SK-N-SH (cell line): ENCODE measurements around the gene PAXIP1. TPM values are rescaled to one million over a fixed set of nuclear protein-coding genes. Genes with fewer than 3 reads are reported as not detected.

ENCODE experiments used
- CTCF ChIA-PET: fragments of 300-600, 350-600 bp; formaldehyde crosslinking; extraction: SDS; loops from one replicate; lab custom pipeline; 2021; lab: Yijun Ruan, JAX
- POLR2A ChIA-PET: fragments of 350-600 bp; sonication (Branson Sonifier 250); formaldehyde crosslinking; extraction: SDS; loops from one replicate; lab custom pipeline; 2020; ENCODE audit warnings: antibody characterized with exemption, inconsistent platforms; lab: Yijun Ruan, JAX
- DNase-seq: peaks from one replicate; pipeline ENCODE4 v3.0.0; 2012
- H2AFZ ChIP-seq: fragments of 200-600 bp; sonication (generic); 2 replicates; pipeline ENCODE4 v1.8.1; 2016; ENCODE audit warnings: antibody characterized with exemption, mild to moderate bottlenecking, low read depth
- H3F3A ChIP-seq: fragments of 200-600 bp; sonication (generic); replicated peaks from 2 replicates; pipeline ENCODE3; 2016; ENCODE audit warnings: antibody characterized with exemption, mild to moderate bottlenecking; ENCODE audit not compliant: insufficient read depth
- H3K27ac ChIP-seq, 2 experiments: fragments of 200-500 bp in 1 of 2; fragments of 200-600 bp in 1 of 2; sonication (Bioruptor generic) in 1 of 2; sonication (generic), shearing (Covaris generic) in 1 of 2; 2 replicates each; pipeline versions ENCODE4 v1.5.1 to v1.6.1; 2014 to 2016; ENCODE audit warnings: low read depth in 2 of 2, inconsistent platforms in 1 of 2, low read length in 1 of 2, mild to moderate bottlenecking in 1 of 2, mixed read lengths in 1 of 2
- H3K27me3 ChIP-seq: fragments of 200-600 bp; sonication (generic), shearing (Covaris generic); 2 replicates; pipeline ENCODE4 v1.6.1; 2016; ENCODE audit warnings: mixed run types; ENCODE audit not compliant: insufficient read depth
- H3K36me3 ChIP-seq, 2 experiments: fragments of 200-500 bp in 1 of 2; fragments of 200-600 bp in 1 of 2; sonication (Bioruptor generic) in 1 of 2; sonication (generic) in 1 of 2; replicated peaks in 1 of 2; 2 replicates each; pipeline versions ENCODE3 to v1.5.1; 2014 to 2016; ENCODE audit warnings: low read length in 1 of 2, mild to moderate bottlenecking in 1 of 2; ENCODE audit not compliant: insufficient read depth in 2 of 2, control insufficient read depth in 1 of 2
- H3K4me1 ChIP-seq, 2 experiments: fragments of 200-500 bp in 1 of 2; fragments of 200-600 bp in 1 of 2; sonication (Bioruptor generic) in 1 of 2; sonication (generic), shearing (Covaris generic) in 1 of 2; 2 replicates each; pipeline versions ENCODE4 v1.5.1 to v1.6.1; 2014 to 2016; ENCODE audit warnings: low read depth in 1 of 2, low read length in 1 of 2, mixed run types in 1 of 2; ENCODE audit not compliant: insufficient read depth in 2 of 2, control insufficient read depth in 1 of 2
- H3K4me2 ChIP-seq: fragments of 200-600 bp; sonication (generic), shearing (Covaris generic); 2 replicates; pipeline ENCODE4 v1.6.1; 2017; ENCODE audit warnings: mixed run types
- H3K4me3 ChIP-seq, 2 experiments: fragments of 200-500 bp in 1 of 2; fragments of 200-600 bp in 1 of 2; sonication (Bioruptor generic) in 1 of 2; sonication (generic), shearing (Covaris generic) in 1 of 2; 2 replicates each; pipeline versions ENCODE4 v1.5.1 to v1.8.1; 2014 to 2016; ENCODE audit warnings: low read depth in 2 of 2, inconsistent platforms in 1 of 2, low read length in 1 of 2, mild to moderate bottlenecking in 1 of 2, mixed read lengths in 1 of 2, moderate library complexity in 1 of 2
- H3K79me2 ChIP-seq: fragments of 200-600 bp; sonication (generic); 2 replicates; pipeline ENCODE4 v1.8.1; 2017; ENCODE audit warnings: mild to moderate bottlenecking; ENCODE audit not compliant: insufficient read depth
- H3K9ac ChIP-seq: fragments of 200-600 bp; sonication (generic); 2 replicates; pipeline ENCODE4 v1.6.1; 2017; ENCODE audit warnings: mixed run types
- H3K9me2 ChIP-seq: fragments of 200-600 bp; sonication (generic); 2 replicates; pipeline ENCODE4 v1.6.1; 2017; ENCODE audit warnings: mixed run types
- H3K9me3 ChIP-seq: fragments of 200-600 bp; sonication (generic); 2 replicates; pipeline ENCODE4 v1.6.1; 2017; ENCODE audit warnings: mixed run types, mild to moderate bottlenecking, moderate library complexity
- H4K20me1 ChIP-seq: fragments of 200-600 bp; sonication (generic); 2 replicates; pipeline ENCODE4 v1.6.1; 2017; ENCODE audit warnings: mild to moderate bottlenecking, mixed run types; ENCODE audit not compliant: insufficient read depth
- EP300 ChIP-seq, 2 experiments: IDR thresholded peaks; 2 replicates each; pipeline versions ENCODE4 v1.4.0 to v1.6.1; 2012; ENCODE audit warnings: borderline replicate concordance in 1 of 2, low read depth in 1 of 2, low read length in 1 of 2
- FOSL2 ChIP-seq: IDR thresholded peaks from 2 replicates; pipeline ENCODE4 v1.4.0; 2012; ENCODE audit warnings: low read depth, mild to moderate bottlenecking, moderate library complexity, borderline replicate concordance
- FOXJ3 ChIP-seq: sonication (generic); formaldehyde crosslinking; IDR thresholded peaks from 2 replicates; pipeline ENCODE4 v1.5.1; 2020; ENCODE audit warnings: mild to moderate bottlenecking, missing genetic modification reagents
- GABPA ChIP-seq: IDR thresholded peaks from 2 replicates; pipeline ENCODE4 v1.4.0; 2012; ENCODE audit warnings: low read depth, mild to moderate bottlenecking
- GATA2 ChIP-seq: sonication (generic); formaldehyde crosslinking; IDR thresholded peaks from 2 replicates; pipeline ENCODE4 v1.5.0; 2020; ENCODE audit warnings: mild to moderate bottlenecking, missing genetic modification reagents
- JUND ChIP-seq: IDR thresholded peaks from 2 replicates; pipeline ENCODE4 v1.4.0; 2012
- MAX ChIP-seq: IDR thresholded peaks from 2 replicates; pipeline ENCODE4 v1.4.0; 2012; ENCODE audit warnings: low read depth
- MXI1 ChIP-seq: IDR thresholded peaks from 2 replicates; pipeline ENCODE4 v1.6.1; 2012; ENCODE audit warnings: mild to moderate bottlenecking, low read depth, low read length, improper control_type of control experiment
- PBX3 ChIP-seq: IDR thresholded peaks from 2 replicates; pipeline ENCODE4; 2012
- RCOR1 ChIP-seq: fragments of 150-350 bp; IDR thresholded peaks from 2 replicates; pipeline ENCODE4 v1.6.1; 2017; ENCODE audit warnings: antibody characterized with exemption, low read length
- RFX5 ChIP-seq: IDR thresholded peaks from 2 replicates; pipeline ENCODE4 v1.6.1; 2012; ENCODE audit warnings: mild to moderate bottlenecking, improper control_type of control experiment, low read length
- RXRA ChIP-seq: IDR thresholded peaks from 2 replicates; pipeline ENCODE4 v1.4.0; 2012; ENCODE audit warnings: low read depth, mild to moderate bottlenecking, borderline replicate concordance
- SIN3A ChIP-seq: IDR thresholded peaks from 2 replicates; pipeline ENCODE4 v1.6.1; 2012; ENCODE audit warnings: low read depth, mild to moderate bottlenecking, low read length, moderate library complexity, borderline replicate concordance
- TAF1 ChIP-seq: IDR thresholded peaks from 2 replicates; pipeline ENCODE4 v1.6.1; 2012; ENCODE audit warnings: low read depth, mild to moderate bottlenecking, low read length, moderate library complexity, borderline replicate concordance
- TCF12 ChIP-seq: IDR thresholded peaks from 2 replicates; pipeline ENCODE4 v1.4.0; 2012
- TEAD4 ChIP-seq: IDR thresholded peaks from 2 replicates; pipeline ENCODE4 v1.4.0; 2012; ENCODE audit warnings: mild to moderate bottlenecking, borderline replicate concordance; ENCODE audit not compliant: insufficient read depth
- USF1 ChIP-seq: IDR thresholded peaks from 2 replicates; pipeline ENCODE4 v1.4.0; 2012; ENCODE audit warnings: low read depth, borderline replicate concordance
- WGBS: methylation state at CpG from one replicate; pipeline ENCODE4 v1.1.6; 2017; ENCODE audit warnings: low lambda C conversion rate; 5-methylcytosine and 5-hydroxymethylcytosine counted together
- polyA plus RNA-seq, 3 experiments: library from polyadenylated mRNA; depleted of rRNA; stranded (reverse); fragments of >200 nt; gene quantifications; 2 replicates each; pipeline ENCODE4 v1.2.3, GENCODE V29; 2012
- TF ChIP-seq, protein P1 (sequence below): IDR thresholded peaks from 2 replicates; pipeline ENCODE4 v1.6.1; 2012; ENCODE audit warnings: mild to moderate bottlenecking, low read depth, low read length, moderate library complexity
- TF ChIP-seq, protein P2 (sequence below): fragments of 150-350 bp; IDR thresholded peaks from 2 replicates; pipeline ENCODE4 v1.6.1; 2017; ENCODE audit warnings: antibody characterized with exemption, low read length, low read depth, borderline replicate concordance

PAXIP1 gene
- polyA plus RNA-seq, 1 of the 3 experiments (the other 2 are of a cell fraction) = 9.2 TPM

GRCh38 chr7:155017834-155018233, 14.9 kb upstream of the PAXIP1 start:
- Histone ChIP-seq H3K27ac (no peak overlapping the region), H3K9ac (no peak overlapping the region), H3K9me2 (no peaks in the 10 kb centered on the region), H3K79me2 (no peaks in the 10 kb centered on the region), H3K9me3 (no peaks in the 10 kb centered on the region), H3K4me2 (no peak overlapping the region), H3K4me3 (no peak overlapping the region), H3K36me3 (no peaks in the 10 kb centered on the region), H3K4me1 (no peaks in the 10 kb centered on the region), H4K20me1 (no peaks in the 10 kb centered on the region), H3F3A (no peaks in the 10 kb centered on the region), H2AFZ (no peak overlapping the region), H3K27me3 (peaks cover 10% of the 10 kb centered on the region)
- no peak for DNase-seq
- CTCF ChIA-PET = interaction anchor here (0.7 to 2.0 kb wide), 3 partner anchors 9 to 74 kb away, joined by 3 to 6 read pairs (median 3); no protein-coding TSS in a partner anchor
- TF ChIP-seq MAX (no peak), MXI1 (no peak), GABPA (no peak), USF1 (no peak), FOXJ3 (no peak), PBX3 (no peak), EP300 (IDR thresholded peaks at IDR 0.05; ENCODE audit: borderline replicate concordance in 1 of 2, low read depth in 1 of 2, low read length in 1 of 2) (no peak)
- TF ChIP-seq, protein P1, sequence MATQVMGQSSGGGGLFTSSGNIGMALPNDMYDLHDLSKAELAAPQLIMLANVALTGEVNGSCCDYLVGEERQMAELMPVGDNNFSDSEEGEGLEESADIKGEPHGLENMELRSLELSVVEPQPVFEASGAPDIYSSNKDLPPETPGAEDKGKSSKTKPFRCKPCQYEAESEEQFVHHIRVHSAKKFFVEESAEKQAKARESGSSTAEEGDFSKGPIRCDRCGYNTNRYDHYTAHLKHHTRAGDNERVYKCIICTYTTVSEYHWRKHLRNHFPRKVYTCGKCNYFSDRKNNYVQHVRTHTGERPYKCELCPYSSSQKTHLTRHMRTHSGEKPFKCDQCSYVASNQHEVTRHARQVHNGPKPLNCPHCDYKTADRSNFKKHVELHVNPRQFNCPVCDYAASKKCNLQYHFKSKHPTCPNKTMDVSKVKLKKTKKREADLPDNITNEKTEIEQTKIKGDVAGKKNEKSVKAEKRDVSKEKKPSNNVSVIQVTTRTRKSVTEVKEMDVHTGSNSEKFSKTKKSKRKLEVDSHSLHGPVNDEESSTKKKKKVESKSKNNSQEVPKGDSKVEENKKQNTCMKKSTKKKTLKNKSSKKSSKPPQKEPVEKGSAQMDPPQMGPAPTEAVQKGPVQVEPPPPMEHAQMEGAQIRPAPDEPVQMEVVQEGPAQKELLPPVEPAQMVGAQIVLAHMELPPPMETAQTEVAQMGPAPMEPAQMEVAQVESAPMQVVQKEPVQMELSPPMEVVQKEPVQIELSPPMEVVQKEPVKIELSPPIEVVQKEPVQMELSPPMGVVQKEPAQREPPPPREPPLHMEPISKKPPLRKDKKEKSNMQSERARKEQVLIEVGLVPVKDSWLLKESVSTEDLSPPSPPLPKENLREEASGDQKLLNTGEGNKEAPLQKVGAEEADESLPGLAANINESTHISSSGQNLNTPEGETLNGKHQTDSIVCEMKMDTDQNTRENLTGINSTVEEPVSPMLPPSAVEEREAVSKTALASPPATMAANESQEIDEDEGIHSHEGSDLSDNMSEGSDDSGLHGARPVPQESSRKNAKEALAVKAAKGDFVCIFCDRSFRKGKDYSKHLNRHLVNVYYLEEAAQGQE = no peak
- TF ChIP-seq, protein P2, sequence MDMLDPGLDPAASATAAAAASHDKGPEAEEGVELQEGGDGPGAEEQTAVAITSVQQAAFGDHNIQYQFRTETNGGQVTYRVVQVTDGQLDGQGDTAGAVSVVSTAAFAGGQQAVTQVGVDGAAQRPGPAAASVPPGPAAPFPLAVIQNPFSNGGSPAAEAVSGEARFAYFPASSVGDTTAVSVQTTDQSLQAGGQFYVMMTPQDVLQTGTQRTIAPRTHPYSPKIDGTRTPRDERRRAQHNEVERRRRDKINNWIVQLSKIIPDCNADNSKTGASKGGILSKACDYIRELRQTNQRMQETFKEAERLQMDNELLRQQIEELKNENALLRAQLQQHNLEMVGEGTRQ = no peak
- 41% methylated on average over 4 of the region's 4 CpGs for WGBS
- POLR2A ChIA-PET = no interaction called here

DNA sequence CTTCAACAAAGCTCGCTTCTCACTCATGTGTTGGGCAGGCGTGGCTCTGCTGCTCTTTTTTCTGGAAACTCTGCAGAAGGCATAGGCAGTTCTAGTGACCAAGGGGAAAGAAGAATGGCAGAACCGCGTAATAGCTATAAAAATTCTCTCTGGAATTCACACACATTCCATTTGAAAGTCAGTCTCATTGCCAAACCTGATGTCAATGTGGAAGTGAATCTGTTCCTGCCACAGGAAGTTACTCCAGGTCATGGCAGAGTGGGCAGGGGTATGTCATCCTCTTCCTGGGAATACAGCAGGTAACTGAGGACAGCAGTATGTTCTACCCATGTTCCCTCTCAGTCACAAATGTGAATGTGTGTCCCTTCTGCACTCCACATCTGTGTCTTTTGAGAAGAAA, 8.2 kb upstream of the PAXIP1 start:
- no peak for DNase-seq
- POLR2A ChIA-PET = no interaction called here
- CTCF ChIA-PET = interaction anchor here (0.9 to 3.4 kb wide), 8 partner anchors 10 to 334 kb away, joined by 3 to 18 read pairs (median 6); no protein-coding TSS in a partner anchor
- TF ChIP-seq GATA2 (CRISPR knock-in tag) = no peak
- no peak for TF ChIP-seq TEAD4
- no peak for TF ChIP-seq PBX3
- no peak for TF ChIP-seq JUND
- no peak for TF ChIP-seq RXRA
- no peak for TF ChIP-seq RFX5
- TF ChIP-seq TCF12 = no peak
- no peak for TF ChIP-seq TAF1
- no peak for TF ChIP-seq SIN3A
- no peak for TF ChIP-seq RCOR1
- no peak for TF ChIP-seq FOXJ3
- TF ChIP-seq MAX = no peak
- no peak for TF ChIP-seq MXI1
- no peak for TF ChIP-seq FOSL2

More for the DNA sequence above, 8.2 kb upstream of the PAXIP1 start:
- H3K4me1 ChIP-seq = no peaks in the 10 kb centered on the region; a peak in 1 of 4 replicates
- H3K27me3 ChIP-seq = no peaks in the 10 kb centered on the region
- H3F3A ChIP-seq = no peaks in the 10 kb centered on the region
- H3K4me3 ChIP-seq = no peak overlapping the region
- H3K9me3 ChIP-seq = no peaks in the 10 kb centered on the region
- no peak overlapping the region for H2AFZ ChIP-seq
- WGBS = 77% methylated on average over 4 of the region's 4 CpGs
- no peaks in the 10 kb centered on the region for H4K20me1 ChIP-seq
- H3K9me2 ChIP-seq = no peaks in the 10 kb centered on the region
- H3K9ac ChIP-seq = no peak overlapping the region
- H3K36me3 ChIP-seq = no peaks in the 10 kb centered on the region
- no peaks in the 10 kb centered on the region for H3K79me2 ChIP-seq
- H3K4me2 ChIP-seq = no peak overlapping the region
- H3K27ac ChIP-seq = no peak overlapping the region
